Sigmoid colon (tissue), 7 donors: Measurements from ENCODE around the gene ACCS. TPM values are rescaled to one million over a fixed set of nuclear protein-coding genes. Genes with fewer than 3 reads are reported as not detected.

Experiments
- DNase-seq: peaks from one replicate; pipeline ENCODE4 v3.0.0-alpha.2; 2019
- H3K27ac ChIP-seq, 4 donors: fragments of 200-600 bp; sonication (generic); one replicate each; pipeline ENCODE4 v1.5.1; 2016 to 2019; ENCODE audit warnings: mild to moderate bottlenecking in 1 of 4
- H3K27me3 ChIP-seq, 3 donors: fragments of 200-600 bp; sonication (generic); one replicate each; pipeline ENCODE4 v1.5.1; 2019; ENCODE audit warnings: mild to moderate bottlenecking in 1 of 3
- H3K36me3 ChIP-seq, 4 donors: fragments of 200-600 bp; sonication (generic); one replicate each; pipeline ENCODE4 v1.5.1; 2016 to 2019
- H3K4me1 ChIP-seq, 4 donors: fragments of 200-600 bp; sonication (generic); one replicate each; pipeline ENCODE4 v1.5.1; 2017 to 2019
- H3K4me3 ChIP-seq, 4 donors: fragments of 200-600 bp; sonication (generic); one replicate each; pipeline ENCODE4 v1.5.1; 2017 to 2019; ENCODE audit warnings: mild to moderate bottlenecking in 2 of 4, moderate library complexity in 1 of 4
- H3K9me3 ChIP-seq, 4 donors: fragments of 200-600 bp in 3 of 4; sonication (generic) in 3 of 4; one replicate each; pipeline versions ENCODE4 v1.5.1 to v1.6.1; 2013 to 2019
- EP300 ChIP-seq, 4 donors: sonication (generic); formaldehyde crosslinking; IDR thresholded peaks; one replicate each; pipeline ENCODE4 v1.6.1; 2017; ENCODE audit warnings: antibody characterized with exemption in 4 of 4
- POLR2A ChIP-seq, 2 donors: fragments of 450-650 bp; IDR thresholded peaks; one replicate each; pipeline ENCODE4 v1.6.1; 2016; ENCODE audit warnings: antibody characterized with exemption in 2 of 2, mild to moderate bottlenecking in 2 of 2, moderate library complexity in 2 of 2
- POLR2AphosphoS5 ChIP-seq, 4 donors: sonication (generic); formaldehyde crosslinking; IDR thresholded peaks; one replicate each; pipeline ENCODE4 v1.6.1; 2017; ENCODE audit warnings: antibody characterized with exemption in 4 of 4
- WGBS, 2 donors: extraction: QIAGEN DNeasy Blood & Tissue Kit; methylation state at CpG; one replicate each; pipeline ENCODE4 v1.1.7; 2013; 5-methylcytosine and 5-hydroxymethylcytosine counted together
- intact Hi-C: fragments of 100-400 bp; cut with DNase I; formaldehyde crosslinking; loops from one replicate; pipeline ENCODE4 v1.15.1; 2023
- polyA plus RNA-seq, 3 donors: library from polyadenylated mRNA; stranded (reverse); fragments of 200-250 nt; gene quantifications; one replicate each; pipeline ENCODE4 v1.2.3, GENCODE V29; 2013
- total RNA-seq, 4 donors: library from RNA; depleted of rRNA; stranded (reverse); fragments of >200 nt; gene quantifications; one replicate each; pipeline ENCODE4 v1.1.0, GENCODE V29; 2016
- TF ChIP-seq, protein P1 (sequence below), 4 experiments: fragments of 450-650 bp in 3 of 4; fragments of 200-600 bp in 1 of 4; IDR thresholded peaks; one replicate each; pipeline ENCODE4 v1.5.1; 2016 to 2019; ENCODE audit warnings: antibody characterized with exemption in 4 of 4, mild to moderate bottlenecking in 3 of 4, moderate library complexity in 2 of 4
- donor health status: healthy with polysubstance abuse.
- donor health status: Bipolar disorder and iron deficiency.
- donor health status: healthy.

The ACCS gene
- total and polyA plus RNA-seq, 7 donors = 1.8 to 52.6 (median 11.4) TPM

DNA sequence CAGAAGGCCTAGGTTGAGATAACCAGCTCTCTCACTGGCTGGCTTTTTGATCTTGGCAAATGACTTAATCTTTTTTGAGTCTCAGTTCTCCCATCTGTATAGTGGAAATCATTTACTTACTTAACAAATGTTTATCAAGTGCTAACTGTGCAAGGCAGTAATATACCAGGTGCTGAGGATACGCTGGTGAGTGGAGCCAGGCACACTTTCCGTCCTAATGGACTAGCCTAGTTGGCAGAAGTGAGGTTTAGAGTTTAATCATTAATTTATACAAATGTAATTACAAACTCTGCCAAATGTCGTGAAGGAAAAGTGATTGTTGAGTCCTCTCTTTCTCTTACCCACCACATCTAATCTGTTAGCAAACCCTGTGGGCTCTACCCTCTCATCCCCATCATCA lies 62.7 kb downstream of the ACCS start:
- DNase-seq = no peak
- TF ChIP-seq, protein P1, sequence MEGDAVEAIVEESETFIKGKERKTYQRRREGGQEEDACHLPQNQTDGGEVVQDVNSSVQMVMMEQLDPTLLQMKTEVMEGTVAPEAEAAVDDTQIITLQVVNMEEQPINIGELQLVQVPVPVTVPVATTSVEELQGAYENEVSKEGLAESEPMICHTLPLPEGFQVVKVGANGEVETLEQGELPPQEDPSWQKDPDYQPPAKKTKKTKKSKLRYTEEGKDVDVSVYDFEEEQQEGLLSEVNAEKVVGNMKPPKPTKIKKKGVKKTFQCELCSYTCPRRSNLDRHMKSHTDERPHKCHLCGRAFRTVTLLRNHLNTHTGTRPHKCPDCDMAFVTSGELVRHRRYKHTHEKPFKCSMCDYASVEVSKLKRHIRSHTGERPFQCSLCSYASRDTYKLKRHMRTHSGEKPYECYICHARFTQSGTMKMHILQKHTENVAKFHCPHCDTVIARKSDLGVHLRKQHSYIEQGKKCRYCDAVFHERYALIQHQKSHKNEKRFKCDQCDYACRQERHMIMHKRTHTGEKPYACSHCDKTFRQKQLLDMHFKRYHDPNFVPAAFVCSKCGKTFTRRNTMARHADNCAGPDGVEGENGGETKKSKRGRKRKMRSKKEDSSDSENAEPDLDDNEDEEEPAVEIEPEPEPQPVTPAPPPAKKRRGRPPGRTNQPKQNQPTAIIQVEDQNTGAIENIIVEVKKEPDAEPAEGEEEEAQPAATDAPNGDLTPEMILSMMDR (IDR thresholded peaks at IDR 0.05) = no peak
- TF ChIP-seq EP300 (IDR thresholded peaks at IDR 0.05) (no peak), POLR2AphosphoS5 (IDR thresholded peaks at IDR 0.05) (no peak), POLR2A (IDR thresholded peaks at IDR 0.05) (no peak)
- 24 to 78% methylated on average over 3 of the region's 3 CpGs for WGBS, 2 donors
- intact Hi-C loops = no loop called here
- Histone ChIP-seq H3K36me3 (peaks cover 30 to 92% (median 44%) of the 10 kb centered on the region in 4 donors), H3K4me3 (no peak overlapping the region), H3K9me3 (no peaks in the 10 kb centered on the region), H3K27ac (no peak overlapping the region), H3K4me1 (no peaks in the 10 kb centered on the region), H3K27me3 (no peaks in the 10 kb centered on the region)

DNA sequence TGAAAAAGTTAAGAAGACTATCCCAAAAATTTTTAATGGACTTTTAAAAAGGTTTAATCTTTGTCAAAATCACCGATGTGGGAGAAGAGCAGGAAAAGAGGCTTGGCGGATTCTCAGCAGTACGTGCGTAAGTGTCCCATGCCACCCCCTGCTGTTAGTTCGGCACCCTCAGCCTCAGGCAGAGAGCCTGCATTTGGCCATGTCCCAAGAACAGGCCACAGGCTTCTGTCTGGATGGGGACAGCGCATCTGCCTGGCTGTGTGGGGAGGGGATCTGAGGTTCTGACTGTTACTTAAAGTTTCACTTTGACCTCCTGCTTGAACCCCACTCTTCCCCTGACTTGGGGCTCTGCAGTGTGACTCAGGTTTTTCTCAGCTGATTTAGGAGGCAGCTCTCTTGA lies 64.7 kb downstream of the ACCS start:
- TF ChIP-seq POLR2A (IDR thresholded peaks at IDR 0.05) (no peak), EP300 (IDR thresholded peaks at IDR 0.05) (no peak), POLR2AphosphoS5 (IDR thresholded peaks at IDR 0.05) (no peak)
- TF ChIP-seq, protein P1 (IDR thresholded peaks at IDR 0.05) = no peak
- no peak overlapping the region for H3K27ac ChIP-seq
- intact Hi-C loops = no loop called here
- peaks cover 18 to 82% (median 32%) of the 10 kb centered on the region in 4 donors for H3K36me3 ChIP-seq
- no peak overlapping the region for H3K4me3 ChIP-seq
- DNase-seq = no peak
- no peaks in the 10 kb centered on the region for H3K27me3 ChIP-seq
- no peaks in the 10 kb centered on the region for H3K9me3 ChIP-seq
- no peaks in the 10 kb centered on the region for H3K4me1 ChIP-seq
- 92 to 94% methylated on average over 6 of the region's 6 CpGs for WGBS, 2 donors

DNA sequence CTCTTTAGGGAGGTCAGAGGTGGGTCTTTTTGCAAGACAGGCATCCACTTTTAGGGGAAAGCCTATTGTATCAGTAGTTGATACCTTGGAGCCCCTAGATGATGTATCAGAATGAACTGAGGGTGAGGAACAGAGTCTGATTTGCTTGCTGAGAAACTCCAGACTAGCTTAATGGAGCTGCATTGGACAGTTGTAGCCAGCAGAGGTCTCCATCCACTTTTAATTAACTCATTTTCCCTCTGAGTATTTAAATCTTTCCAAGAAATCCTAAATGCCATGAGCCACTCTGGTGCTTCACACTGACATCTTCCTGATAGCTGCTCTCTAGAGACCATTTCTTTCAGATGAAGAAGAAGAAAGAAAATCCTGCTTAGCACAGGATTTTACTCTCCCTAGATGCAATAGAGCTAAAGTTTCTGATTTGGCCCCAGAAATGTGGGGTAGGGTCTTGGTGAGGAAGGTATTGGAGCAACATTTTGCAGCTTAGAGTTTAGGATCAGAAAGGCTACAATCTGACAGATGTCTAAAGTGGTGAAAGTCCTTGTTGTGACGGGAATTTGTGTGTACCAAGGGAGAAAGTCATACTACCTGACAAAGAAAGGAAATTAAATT lies 67.4 kb downstream of the ACCS start:
- H3K27ac ChIP-seq = no peak overlapping the region
- 51 to 83% methylated on average over 1 of the region's 1 CpG for WGBS, 2 donors
- no peak for DNase-seq
- no peaks in the 10 kb centered on the region for H3K4me1 ChIP-seq
- TF ChIP-seq, protein P1 (IDR thresholded peaks at IDR 0.05) = peak in 1 of 4 experiments; percentile 32
- TF ChIP-seq POLR2AphosphoS5 (IDR thresholded peaks at IDR 0.05) = no peak
- no peak for TF ChIP-seq POLR2A (IDR thresholded peaks at IDR 0.05)
- no peak for TF ChIP-seq EP300 (IDR thresholded peaks at IDR 0.05)
- H3K9me3 ChIP-seq = no peaks in the 10 kb centered on the region
- no peak overlapping the region for H3K4me3 ChIP-seq
- H3K27me3 ChIP-seq = no peaks in the 10 kb centered on the region
- intact Hi-C loops = no loop called here
- H3K36me3 ChIP-seq = peaks cover 5 to 60% (median 16%) of the 10 kb centered on the region in 4 donors

Other genes starting within 250 kb of the ACCS start
- gene ALKBH3, start 185.4 kb upstream of the ACCS start, total RNA-seq = 10 to 100 TPM; 25.7 to 31.2 (median 30.6) TPM
- gene ALKBH3, start 185.4 kb upstream of the ACCS start, polyA plus RNA-seq = 10 to 100 TPM; 15.7 to 27.3 (median 22.8) TPM
- 100 to 1,000 TPM in 2 of 4 donors, 10 to 100 TPM in 2; 47.4 to 336 (median 95.6) TPM for gene C11orf96, start 123.6 kb upstream of the ACCS start, total RNA-seq
- 10 to 100 TPM in 2 of 3 donors, 1 to 10 TPM in 1; 7.4 to 29.3 (median 24.6) TPM for gene C11orf96, start 123.6 kb upstream of the ACCS start, polyA plus RNA-seq
- gene ACCSL, start 18.3 kb upstream of the ACCS start, total RNA-seq = under 1 TPM in 1 of 4 donors, not detected in 3; 0.27 TPM
- gene ACCSL, start 18.3 kb upstream of the ACCS start, polyA plus RNA-seq = not detected
- 10 to 100 TPM; 46.3 to 68.1 (median 61.2) TPM for gene EXT2, start 29.4 kb downstream of the ACCS start, total RNA-seq
- gene EXT2, start 29.4 kb downstream of the ACCS start, polyA plus RNA-seq = 10 to 100 TPM in 2 of 3 donors, 1 to 10 TPM in 1; 6.6 to 28.5 (median 11.8) TPM
- not detected for gene ALX4, start 243.9 kb downstream of the ACCS start, total RNA-seq
- not detected for gene ALX4, start 243.9 kb downstream of the ACCS start, polyA plus RNA-seq